NB4 (cell line): ENCODE measurements around the gene DNAH14.

Experiments used
- POLR2A ChIP-seq: IDR thresholded peaks from 2 replicates; pipeline ENCODE4 v1.6.1; 2011; ENCODE audit warnings: mild to moderate bottlenecking; ENCODE audit not compliant: insufficient read length; ENCODE audit errors: extremely low read depth
- TF ChIP-seq, protein P1 (sequence below): IDR thresholded peaks from one replicate; pipeline ENCODE4 v1.5.1; 2012; ENCODE audit warnings: low read depth, low read length
- TF ChIP-seq, protein P2 (sequence below): IDR thresholded peaks from 2 replicates; pipeline ENCODE4 v1.6.1; 2011; ENCODE audit warnings: low read depth, low read length

DNA sequence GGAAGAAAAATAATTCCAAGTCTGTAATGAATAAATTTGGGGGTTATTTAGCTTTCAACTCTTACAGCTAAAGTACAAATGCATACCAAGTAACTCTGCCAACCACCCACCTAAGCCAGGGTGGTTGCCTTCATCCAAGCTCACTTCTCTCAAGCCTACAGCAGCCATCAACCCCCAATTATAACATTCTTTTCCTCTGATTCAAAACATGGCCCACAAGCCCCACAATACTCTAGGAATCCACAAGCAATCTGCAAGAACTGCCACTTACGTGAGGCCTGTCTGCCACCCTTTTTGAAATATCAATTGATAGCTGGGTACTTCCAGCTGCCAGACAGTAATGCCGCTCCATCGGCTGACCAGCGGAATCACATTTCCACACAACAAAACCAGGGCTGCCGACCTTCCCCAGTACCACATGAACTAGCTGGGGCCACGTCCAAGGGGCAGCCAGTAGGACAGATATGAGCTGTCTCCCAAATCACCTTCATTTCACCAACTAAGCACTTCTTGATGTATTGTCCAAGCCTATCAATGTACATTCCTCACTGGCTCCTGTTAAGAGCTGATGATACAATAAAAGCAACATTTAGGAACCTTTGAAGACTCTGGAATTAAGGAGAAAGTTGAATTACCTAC, 495.2 kb downstream of the DNAH14 start:
- TF ChIP-seq, protein P1, sequence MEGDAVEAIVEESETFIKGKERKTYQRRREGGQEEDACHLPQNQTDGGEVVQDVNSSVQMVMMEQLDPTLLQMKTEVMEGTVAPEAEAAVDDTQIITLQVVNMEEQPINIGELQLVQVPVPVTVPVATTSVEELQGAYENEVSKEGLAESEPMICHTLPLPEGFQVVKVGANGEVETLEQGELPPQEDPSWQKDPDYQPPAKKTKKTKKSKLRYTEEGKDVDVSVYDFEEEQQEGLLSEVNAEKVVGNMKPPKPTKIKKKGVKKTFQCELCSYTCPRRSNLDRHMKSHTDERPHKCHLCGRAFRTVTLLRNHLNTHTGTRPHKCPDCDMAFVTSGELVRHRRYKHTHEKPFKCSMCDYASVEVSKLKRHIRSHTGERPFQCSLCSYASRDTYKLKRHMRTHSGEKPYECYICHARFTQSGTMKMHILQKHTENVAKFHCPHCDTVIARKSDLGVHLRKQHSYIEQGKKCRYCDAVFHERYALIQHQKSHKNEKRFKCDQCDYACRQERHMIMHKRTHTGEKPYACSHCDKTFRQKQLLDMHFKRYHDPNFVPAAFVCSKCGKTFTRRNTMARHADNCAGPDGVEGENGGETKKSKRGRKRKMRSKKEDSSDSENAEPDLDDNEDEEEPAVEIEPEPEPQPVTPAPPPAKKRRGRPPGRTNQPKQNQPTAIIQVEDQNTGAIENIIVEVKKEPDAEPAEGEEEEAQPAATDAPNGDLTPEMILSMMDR, result no peak
- TF ChIP-seq POLR2A, result no peak
- TF ChIP-seq, protein P2, sequence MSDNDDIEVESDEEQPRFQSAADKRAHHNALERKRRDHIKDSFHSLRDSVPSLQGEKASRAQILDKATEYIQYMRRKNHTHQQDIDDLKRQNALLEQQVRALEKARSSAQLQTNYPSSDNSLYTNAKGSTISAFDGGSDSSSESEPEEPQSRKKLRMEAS, result no peak
